Gastrocnemius medialis (tissue), 4 donors: ENCODE data around the gene MEGF9.

ENCODE experiments used
- POLR2A ChIP-seq, 2 donors: fragments of 450-650 bp; IDR thresholded peaks; one replicate each; pipeline ENCODE4 v1.6.1; 2017; ENCODE audit warnings: antibody characterized with exemption in 2 of 2, mild to moderate bottlenecking in 2 of 2, moderate library complexity in 2 of 2
- TF ChIP-seq, protein P1 (sequence below), 5 experiments: fragments of 450-650 bp in 3 of 5; fragments of 200-600 bp in 2 of 5; sonication (generic) in 2 of 5; IDR thresholded peaks in 4 of 5; conservative IDR thresholded peaks in 1 of 5; 1 replicate in 4 of 5; 2 replicates in 1 of 5; pipeline ENCODE4 v1.5.1; 2016 to 2019; ENCODE audit warnings: antibody characterized with exemption in 5 of 5, mild to moderate bottlenecking in 3 of 5, moderate library complexity in 3 of 5

- TF ChIP-seq, protein P1, sequence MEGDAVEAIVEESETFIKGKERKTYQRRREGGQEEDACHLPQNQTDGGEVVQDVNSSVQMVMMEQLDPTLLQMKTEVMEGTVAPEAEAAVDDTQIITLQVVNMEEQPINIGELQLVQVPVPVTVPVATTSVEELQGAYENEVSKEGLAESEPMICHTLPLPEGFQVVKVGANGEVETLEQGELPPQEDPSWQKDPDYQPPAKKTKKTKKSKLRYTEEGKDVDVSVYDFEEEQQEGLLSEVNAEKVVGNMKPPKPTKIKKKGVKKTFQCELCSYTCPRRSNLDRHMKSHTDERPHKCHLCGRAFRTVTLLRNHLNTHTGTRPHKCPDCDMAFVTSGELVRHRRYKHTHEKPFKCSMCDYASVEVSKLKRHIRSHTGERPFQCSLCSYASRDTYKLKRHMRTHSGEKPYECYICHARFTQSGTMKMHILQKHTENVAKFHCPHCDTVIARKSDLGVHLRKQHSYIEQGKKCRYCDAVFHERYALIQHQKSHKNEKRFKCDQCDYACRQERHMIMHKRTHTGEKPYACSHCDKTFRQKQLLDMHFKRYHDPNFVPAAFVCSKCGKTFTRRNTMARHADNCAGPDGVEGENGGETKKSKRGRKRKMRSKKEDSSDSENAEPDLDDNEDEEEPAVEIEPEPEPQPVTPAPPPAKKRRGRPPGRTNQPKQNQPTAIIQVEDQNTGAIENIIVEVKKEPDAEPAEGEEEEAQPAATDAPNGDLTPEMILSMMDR (IDR thresholded peaks at IDR 0.05 in 4 of 5, conservative IDR thresholded peaks at IDR 0.05 in 1 of 5): no peak
- TF ChIP-seq POLR2A (IDR thresholded peaks at IDR 0.05): no peak
These were observed 24.4 kb downstream of the MEGF9 start for GRCh38 chr9:120689860-120690259.
